NCI-H446 treated with DMSO at 0.1 percent for 48 hours (cell line): ENCODE measurements around the gene GALNT2.

ENCODE experiments used
- DNase-seq: peaks from one replicate; lab custom pipeline; 2025; lab: John Stamatoyannopoulos, UW

The GALNT2 gene

GRCh38 chr1:230165536-230165935 is 98.5 kb downstream of the GALNT2 start:
- no peak for DNase-seq

GRCh38 chr1:230166366-230167132 is 99.5 kb downstream of the GALNT2 start:
- DNase-seq = no peak

- DNase-seq = no peak
Measured at GRCh38 chr1:230167419-230167852, 100.4 kb downstream of the GALNT2 start.

GRCh38 chr1:230169454-230170152 is 102.6 kb downstream of the GALNT2 start:
- no peak for DNase-seq

GRCh38 chr1:230170153-230170547 is 103.1 kb downstream of the GALNT2 start:
- no peak for DNase-seq

GRCh38 chr1:230170622-230171021 is 103.6 kb downstream of the GALNT2 start:
- no peak for DNase-seq

GRCh38 chr1:230171356-230172015 is 104.4 kb downstream of the GALNT2 start:
- DNase-seq = peak; percentile 23

GRCh38 chr1:230172016-230172537 is 105.0 kb downstream of the GALNT2 start:
- no peak for DNase-seq

- DNase-seq = no peak
Measured at GRCh38 chr1:230173187-230173975, 106.3 kb downstream of the GALNT2 start.

GRCh38 chr1:230174041-230174440 is 107.0 kb downstream of the GALNT2 start:
- no peak for DNase-seq

- no peak for DNase-seq
Measured at GRCh38 chr1:230174471-230175162, 107.6 kb downstream of the GALNT2 start.

- no peak for DNase-seq
Measured at GRCh38 chr1:230175163-230175747, 108.2 kb downstream of the GALNT2 start.

- DNase-seq = no peak
Measured at GRCh38 chr1:230175839-230176238, 108.8 kb downstream of the GALNT2 start.

- DNase-seq = no peak
Measured at GRCh38 chr1:230176326-230176725, 109.3 kb downstream of the GALNT2 start.

GRCh38 chr1:230176871-230177411 is 109.9 kb downstream of the GALNT2 start:
- peak; percentile 75 for DNase-seq

GRCh38 chr1:230179249-230179648 is 112.2 kb downstream of the GALNT2 start:
- no peak for DNase-seq

GRCh38 chr1:230185076-230186001 is 118.3 kb downstream of the GALNT2 start:
- no peak for DNase-seq

- DNase-seq = peak; percentile 73
Measured at GRCh38 chr1:230186003-230186863, 119.2 kb downstream of the GALNT2 start.
